ENCODE measurements around the gene FNDC10.

Gene FNDC10

GRCh38 chr1:1614204-1614953 lies 14.4 kb upstream of the FNDC10 start:
- peaks cover 36% of the 10 kb centered on the region for H3K4me1 Mint-ChIP-seq (ENCODE audit: low read depth)
- no peaks in the 10 kb centered on the region for H3K27me3 Mint-ChIP-seq
- peak overlapping the region; percentile 96 for H3K27ac Mint-ChIP-seq
- H3K36me3 Mint-ChIP-seq (ENCODE audit: low read depth): peaks cover 26% of the 10 kb centered on the region
- H3K4me3 Mint-ChIP-seq: peak overlapping the region; percentile 90
- H3K9me3 Mint-ChIP-seq: no peaks in the 10 kb centered on the region
- DNase-seq: peak; percentile 69

GRCh38 chr1:1613509-1614082 lies 13.7 kb upstream of the FNDC10 start:
- no peak for DNase-seq
- peak overlapping the region; percentile 90 for H3K4me3 Mint-ChIP-seq
- no peaks in the 10 kb centered on the region for H3K27me3 Mint-ChIP-seq
- peak overlapping the region; percentile 96 for H3K27ac Mint-ChIP-seq
- peaks cover 36% of the 10 kb centered on the region for H3K4me1 Mint-ChIP-seq (ENCODE audit: low read depth)
- peaks cover 24% of the 10 kb centered on the region for H3K36me3 Mint-ChIP-seq (ENCODE audit: low read depth)
- no peaks in the 10 kb centered on the region for H3K9me3 Mint-ChIP-seq

DNA sequence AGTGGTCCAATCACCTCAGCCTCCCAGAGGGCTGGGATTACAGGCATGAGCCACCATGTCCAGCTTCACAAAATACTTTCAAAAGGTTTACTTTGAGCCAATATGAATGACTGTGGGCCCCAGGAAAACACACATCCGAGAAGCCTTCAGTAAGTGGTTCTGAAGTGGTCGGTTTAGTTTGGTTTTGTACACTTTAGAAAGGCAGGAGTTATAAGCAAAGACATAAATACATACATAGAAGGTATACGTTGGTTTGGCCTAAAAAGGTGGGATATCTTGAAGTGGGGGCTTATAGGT lies 12.1 kb upstream of the FNDC10 start:
- H3K4me3 Mint-ChIP-seq: no peak overlapping the region
- H3K4me1 Mint-ChIP-seq (ENCODE audit: low read depth): peaks cover 36% of the 10 kb centered on the region
- H3K36me3 Mint-ChIP-seq (ENCODE audit: low read depth): peaks cover 16% of the 10 kb centered on the region
- H3K9me3 Mint-ChIP-seq: no peaks in the 10 kb centered on the region
- H3K27me3 Mint-ChIP-seq: no peaks in the 10 kb centered on the region
- H3K27ac Mint-ChIP-seq: no peak overlapping the region
- no peak for DNase-seq

DNA sequence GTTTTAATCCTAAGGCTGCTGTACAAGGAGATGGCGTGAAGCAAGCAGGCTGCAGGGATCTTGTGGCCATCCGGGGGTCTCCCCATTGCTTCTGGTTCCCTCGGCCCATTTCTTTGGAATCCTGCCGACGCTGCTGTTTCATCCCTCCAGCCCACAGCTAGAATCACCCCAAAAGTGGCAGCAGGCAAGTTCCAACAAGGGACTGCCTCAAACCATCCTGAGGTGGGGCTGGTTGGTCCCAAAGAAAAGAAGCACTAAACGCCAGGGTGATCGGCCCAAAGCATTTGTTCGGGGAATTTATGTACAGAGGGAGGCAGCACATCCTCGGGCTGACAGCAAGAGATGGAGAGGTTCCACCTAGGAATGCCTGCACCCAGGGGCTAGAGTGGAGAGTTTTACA lies 10.9 kb upstream of the FNDC10 start:
- Mint-ChIP-seq H3K36me3 (ENCODE audit: low read depth) (peaks cover 16% of the 10 kb centered on the region), H3K4me1 (ENCODE audit: low read depth) (peaks cover 34% of the 10 kb centered on the region), H3K4me3 (no peak overlapping the region), H3K27me3 (no peaks in the 10 kb centered on the region), H3K9me3 (no peaks in the 10 kb centered on the region), H3K27ac (no peak overlapping the region)
- DNase-seq: no peak

GRCh38 chr1:1609822-1610485 lies 10.0 kb upstream of the FNDC10 start:
- no peak for DNase-seq
- Mint-ChIP-seq H3K4me3 (no peak overlapping the region), H3K36me3 (ENCODE audit: low read depth) (peaks cover 14% of the 10 kb centered on the region), H3K27ac (no peak overlapping the region), H3K9me3 (no peaks in the 10 kb centered on the region), H3K4me1 (ENCODE audit: low read depth) (peaks cover 33% of the 10 kb centered on the region), H3K27me3 (no peaks in the 10 kb centered on the region)

- H3K36me3 Mint-ChIP-seq (ENCODE audit: low read depth): no peaks in the 10 kb centered on the region
- H3K27me3 Mint-ChIP-seq: no peaks in the 10 kb centered on the region
- peaks cover 13% of the 10 kb centered on the region for H3K4me1 Mint-ChIP-seq (ENCODE audit: low read depth)
- no peak overlapping the region for H3K27ac Mint-ChIP-seq
- no peaks in the 10 kb centered on the region for H3K9me3 Mint-ChIP-seq
- no peak overlapping the region for H3K4me3 Mint-ChIP-seq
- DNase-seq: no peak
These were observed 6.3 kb upstream of the FNDC10 start for GRCh38 chr1:1606232-1606631.

- no peak for DNase-seq
- no peaks in the 10 kb centered on the region for H3K27me3 Mint-ChIP-seq
- no peak overlapping the region for H3K27ac Mint-ChIP-seq
- H3K4me1 Mint-ChIP-seq (ENCODE audit: low read depth): peaks cover 14% of the 10 kb centered on the region
- H3K36me3 Mint-ChIP-seq (ENCODE audit: low read depth): no peaks in the 10 kb centered on the region
- no peaks in the 10 kb centered on the region for H3K9me3 Mint-ChIP-seq
- no peak overlapping the region for H3K4me3 Mint-ChIP-seq
These were observed 5.8 kb upstream of the FNDC10 start for GRCh38 chr1:1605724-1606123.

DNA sequence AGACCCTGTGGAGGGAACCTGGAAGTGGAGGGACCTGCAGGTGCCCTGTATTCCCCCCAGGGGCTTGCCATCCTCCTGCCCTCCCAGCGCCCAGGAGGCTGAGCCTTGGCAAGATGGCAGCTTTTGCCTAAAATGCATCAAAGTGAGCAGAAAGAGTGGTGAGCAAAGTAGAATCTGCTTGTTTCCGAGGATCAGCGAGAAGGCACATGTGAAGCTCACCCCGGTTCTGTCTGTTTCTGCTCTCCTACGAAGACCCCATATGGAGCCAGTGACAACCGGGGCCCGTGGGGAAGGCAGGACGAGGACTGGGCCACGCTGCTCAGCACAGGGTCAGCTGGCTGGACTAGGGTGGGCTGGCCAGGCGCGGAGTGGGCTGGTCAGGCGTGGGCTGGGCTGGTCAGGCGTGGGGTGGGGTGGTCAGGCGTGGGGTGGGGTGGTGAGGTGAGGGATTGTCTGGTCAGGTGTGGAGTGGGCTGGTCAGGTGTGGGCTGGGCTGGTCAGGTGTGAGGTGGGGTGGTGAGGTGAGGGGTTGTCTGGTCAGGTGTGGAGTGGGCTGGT lies 5.2 kb upstream of the FNDC10 start:
- Mint-ChIP-seq H3K36me3 (ENCODE audit: low read depth) (no peaks in the 10 kb centered on the region), H3K9me3 (no peaks in the 10 kb centered on the region), H3K27me3 (no peaks in the 10 kb centered on the region), H3K27ac (peak overlapping the region; percentile 57), H3K4me3 (no peak overlapping the region), H3K4me1 (ENCODE audit: low read depth) (peaks cover 15% of the 10 kb centered on the region)
- no peak for DNase-seq

- no peaks in the 10 kb centered on the region for H3K9me3 Mint-ChIP-seq
These were observed 4.6 kb upstream of the FNDC10 start for GRCh38 chr1:1604374-1605033.

DNA sequence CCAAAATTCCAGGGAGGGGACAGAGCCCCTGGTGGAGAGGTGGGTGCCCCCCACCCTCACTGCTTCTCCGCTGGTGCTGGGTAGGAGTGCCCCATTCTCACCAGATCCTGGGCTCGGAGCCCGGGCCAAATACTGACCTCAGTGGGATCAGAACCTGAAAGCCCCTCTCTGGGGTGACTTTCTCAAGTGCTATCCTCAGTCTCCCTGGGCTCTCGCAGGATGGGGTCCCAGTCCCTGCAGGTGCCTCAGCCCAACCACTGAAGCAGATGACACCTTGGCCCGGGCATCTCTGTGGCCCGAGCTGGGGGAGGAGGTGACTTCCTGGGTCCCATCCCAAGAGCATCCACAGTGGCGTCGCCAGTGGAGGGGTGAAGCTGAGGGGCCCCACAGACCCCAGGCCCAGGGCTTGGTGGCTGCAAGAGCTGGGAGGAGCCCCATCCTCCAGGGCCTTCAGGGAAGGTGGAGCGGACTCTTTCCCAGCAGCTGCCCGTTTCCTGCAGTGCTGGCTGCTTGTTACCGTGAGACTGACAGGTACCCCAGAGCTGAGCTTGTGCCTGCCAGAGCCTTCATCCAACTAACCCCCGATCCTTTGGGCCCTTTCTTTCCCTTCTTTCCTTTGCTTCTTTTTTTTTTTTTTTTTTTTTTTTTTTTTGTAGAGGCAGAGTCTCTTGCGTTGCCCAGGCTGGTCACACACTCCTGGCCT lies 3.9 kb upstream of the FNDC10 start:
- H3K27me3 Mint-ChIP-seq: peaks cover 4% of the 10 kb centered on the region
- no peak overlapping the region for H3K4me3 Mint-ChIP-seq
- DNase-seq: no peak

More at GRCh38 chr1:1604374-1605033, 4.6 kb upstream of the FNDC10 start:
- no peaks in the 10 kb centered on the region for H3K27me3 Mint-ChIP-seq
- no peak overlapping the region for H3K4me3 Mint-ChIP-seq
- H3K27ac Mint-ChIP-seq: peak overlapping the region; percentile 57
- H3K36me3 Mint-ChIP-seq (ENCODE audit: low read depth): no peaks in the 10 kb centered on the region
- H3K4me1 Mint-ChIP-seq (ENCODE audit: low read depth): peaks cover 15% of the 10 kb centered on the region
- DNase-seq: no peak

GRCh38 chr1:1602968-1603506 lies 3.1 kb upstream of the FNDC10 start:
- H3K4me1 Mint-ChIP-seq (ENCODE audit: low read depth): peaks cover 22% of the 10 kb centered on the region
- H3K36me3 Mint-ChIP-seq (ENCODE audit: low read depth): no peaks in the 10 kb centered on the region
- no peak overlapping the region for H3K27ac Mint-ChIP-seq
- H3K9me3 Mint-ChIP-seq: no peaks in the 10 kb centered on the region
- H3K27me3 Mint-ChIP-seq: peaks cover 7% of the 10 kb centered on the region
- no peak overlapping the region for H3K4me3 Mint-ChIP-seq
- no peak for DNase-seq

More for the DNA sequence above, 3.9 kb upstream of the FNDC10 start:
- no peaks in the 10 kb centered on the region for H3K9me3 Mint-ChIP-seq
- H3K36me3 Mint-ChIP-seq (ENCODE audit: low read depth): no peaks in the 10 kb centered on the region
- no peak overlapping the region for H3K27ac Mint-ChIP-seq
- peaks cover 19% of the 10 kb centered on the region for H3K4me1 Mint-ChIP-seq (ENCODE audit: low read depth)

DNA sequence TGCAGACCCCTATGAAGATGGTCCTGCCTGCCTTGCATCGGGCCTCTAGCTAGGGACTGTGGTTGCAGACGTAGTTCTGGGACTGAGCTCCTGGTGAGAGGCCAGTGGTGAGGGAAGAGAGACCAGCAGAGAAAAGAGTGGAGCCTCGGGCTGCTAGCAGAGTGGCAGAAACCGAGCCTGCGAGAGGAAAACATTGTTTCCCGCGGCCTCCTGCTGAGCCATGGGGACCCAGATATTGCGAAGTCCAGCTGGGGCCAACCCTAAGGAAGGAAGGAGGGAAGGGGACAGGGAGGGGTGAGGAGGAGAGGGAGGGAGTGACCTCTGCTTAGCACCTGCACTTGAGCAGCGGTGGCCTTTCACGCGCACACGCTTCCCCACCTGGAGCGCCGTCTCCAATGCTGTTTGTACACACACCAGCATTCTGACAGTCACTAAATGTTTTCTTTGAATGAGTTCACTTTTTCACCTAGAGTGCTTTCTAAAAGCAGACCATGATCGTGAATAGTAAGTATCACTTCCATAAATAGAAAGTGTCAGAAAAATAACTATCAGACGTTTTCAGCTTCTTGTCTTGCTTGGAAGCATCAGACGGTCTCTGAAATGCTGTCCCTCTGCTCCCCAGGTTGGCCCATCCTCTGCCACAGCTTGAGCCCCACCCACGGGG lies 2.5 kb upstream of the FNDC10 start:
- peaks cover 23% of the 10 kb centered on the region for H3K4me1 Mint-ChIP-seq (ENCODE audit: low read depth)
- no peak overlapping the region for H3K4me3 Mint-ChIP-seq
- no peak overlapping the region for H3K27ac Mint-ChIP-seq
- no peaks in the 10 kb centered on the region for H3K36me3 Mint-ChIP-seq (ENCODE audit: low read depth)
- H3K9me3 Mint-ChIP-seq: no peaks in the 10 kb centered on the region
- DNase-seq: no peak
- H3K27me3 Mint-ChIP-seq: peaks cover 10% of the 10 kb centered on the region

DNA sequence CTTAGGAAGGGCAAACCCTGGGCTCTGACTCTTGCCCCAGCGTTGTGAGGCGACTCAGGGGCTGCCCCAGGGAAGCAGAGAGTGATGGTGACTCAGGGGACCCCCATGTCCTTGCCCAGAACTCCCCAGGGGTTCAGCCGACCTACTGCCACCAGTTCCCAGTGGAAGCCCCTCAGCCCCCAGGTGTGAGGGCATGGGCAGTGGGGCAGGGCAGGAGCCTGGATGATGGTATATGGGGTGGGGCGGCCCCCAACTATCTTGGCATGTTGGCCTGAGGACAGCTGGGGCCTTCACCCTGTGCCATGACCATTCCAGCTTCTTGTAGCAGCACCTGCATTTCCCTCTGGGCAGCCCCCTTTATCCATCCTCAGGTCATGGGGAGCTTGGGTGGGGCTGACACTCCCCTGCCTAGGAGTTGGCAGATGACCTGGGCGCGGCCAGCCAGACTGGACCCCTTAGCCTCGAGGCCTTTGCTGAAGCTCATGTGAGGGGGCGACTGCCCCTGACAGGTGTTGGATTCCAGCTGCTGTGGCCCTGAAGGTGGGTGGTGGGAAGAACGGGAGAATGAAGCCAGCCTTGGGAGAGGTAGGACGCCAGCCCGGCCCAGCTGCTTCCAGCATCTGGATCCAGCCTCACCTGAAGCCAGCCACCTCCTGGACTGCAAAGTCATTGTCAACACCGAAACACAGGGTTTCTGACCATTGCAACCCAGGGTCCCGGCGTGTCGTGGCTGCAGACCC lies 1.8 kb upstream of the FNDC10 start:
- Mint-ChIP-seq H3K27ac (no peak overlapping the region), H3K4me1 (ENCODE audit: low read depth) (peaks cover 16% of the 10 kb centered on the region), H3K9me3 (no peaks in the 10 kb centered on the region), H3K36me3 (ENCODE audit: low read depth) (no peaks in the 10 kb centered on the region), H3K27me3 (peaks cover 10% of the 10 kb centered on the region), H3K4me3 (no peak overlapping the region)
- DNase-seq: no peak
